ENCODE results near the gene FMNL2. TPM values are rescaled to one million over a fixed set of nuclear protein-coding genes. Genes with fewer than 3 reads are reported as not detected.

FMNL2 gene
- total RNA-seq, 1 donor from 2014 or later, result 12.0 TPM

GRCh38 chr2:152603166-152603565, 268.2 kb downstream of the FMNL2 start:
- DNase-seq (ENCODE audit: low spot score in 2 of 2), result no peak
- no peak overlapping the region for H3K4me3 ChIP-seq
- no peaks in the 10 kb centered on the region for H3K9me3 ChIP-seq
- H3K4me1 ChIP-seq, result no peaks in the 10 kb centered on the region
- no peak overlapping the region for H3K27ac ChIP-seq
- intact Hi-C loops (cut with DNase I), result no loop called here
- no peaks in the 10 kb centered on the region for H3K36me3 ChIP-seq
- TF ChIP-seq CTCF (IDR thresholded peaks at IDR 0.05), result no peak
- H3K27me3 ChIP-seq, result no peaks in the 10 kb centered on the region

GRCh38 chr2:152606081-152606480, 271.1 kb downstream of the FMNL2 start:
- no peak overlapping the region for H3K27ac ChIP-seq
- no peak for TF ChIP-seq CTCF (IDR thresholded peaks at IDR 0.05)
- H3K36me3 ChIP-seq, result no peaks in the 10 kb centered on the region
- H3K27me3 ChIP-seq, result no peaks in the 10 kb centered on the region
- intact Hi-C loops (cut with DNase I), result no loop called here
- no peaks in the 10 kb centered on the region for H3K9me3 ChIP-seq
- no peak for DNase-seq (ENCODE audit: low spot score in 2 of 2)
- H3K4me3 ChIP-seq, result no peak overlapping the region
- H3K4me1 ChIP-seq, result no peaks in the 10 kb centered on the region

GRCh38 chr2:152606941-152607340, 272.0 kb downstream of the FMNL2 start:
- DNase-seq (ENCODE audit: low spot score in 2 of 2), result no peak
- Histone ChIP-seq H3K4me1 (peaks cover 0 to 7% of the 10 kb centered on the region in 2 donors), H3K36me3 (no peaks in the 10 kb centered on the region), H3K9me3 (no peaks in the 10 kb centered on the region), H3K27ac (no peak overlapping the region), H3K4me3 (no peak overlapping the region), H3K27me3 (no peaks in the 10 kb centered on the region)
- intact Hi-C loops (cut with DNase I), result no loop called here
- TF ChIP-seq CTCF (IDR thresholded peaks at IDR 0.05), result no peak

- Histone ChIP-seq H3K36me3 (no peaks in the 10 kb centered on the region), H3K27ac (no peak overlapping the region), H3K9me3 (no peaks in the 10 kb centered on the region), H3K4me3 (no peak overlapping the region), H3K4me1 (peaks cover 0 to 7% of the 10 kb centered on the region in 2 donors), H3K27me3 (no peaks in the 10 kb centered on the region)
- no peak for TF ChIP-seq CTCF (IDR thresholded peaks at IDR 0.05)
- no peak for DNase-seq (ENCODE audit: low spot score in 2 of 2)
- intact Hi-C loops (cut with DNase I), result no loop called here
These were observed 272.9 kb downstream of the FMNL2 start for GRCh38 chr2:152607793-152608300.

- Histone ChIP-seq H3K4me1 (peaks cover 0 to 7% of the 10 kb centered on the region in 2 donors), H3K9me3 (no peaks in the 10 kb centered on the region), H3K27ac (no peak overlapping the region), H3K36me3 (no peaks in the 10 kb centered on the region), H3K4me3 (no peak overlapping the region), H3K27me3 (no peaks in the 10 kb centered on the region)
- no peak for TF ChIP-seq CTCF (IDR thresholded peaks at IDR 0.05)
- intact Hi-C loops (cut with DNase I), result no loop called here
- no peak for DNase-seq (ENCODE audit: low spot score in 2 of 2)
These were observed 274.2 kb downstream of the FMNL2 start for GRCh38 chr2:152609154-152609553.

GRCh38 chr2:152609699-152610098, 274.7 kb downstream of the FMNL2 start:
- TF ChIP-seq CTCF (IDR thresholded peaks at IDR 0.05), result no peak
- Histone ChIP-seq H3K27ac (no peak overlapping the region), H3K27me3 (no peaks in the 10 kb centered on the region), H3K4me1 (peaks cover 0 to 7% of the 10 kb centered on the region in 2 donors), H3K4me3 (no peak overlapping the region), H3K9me3 (no peaks in the 10 kb centered on the region), H3K36me3 (no peaks in the 10 kb centered on the region)
- intact Hi-C loops (cut with DNase I), result no loop called here
- no peak for DNase-seq (ENCODE audit: low spot score in 2 of 2)
